Activated CD4-positive, CD25-positive, alpha-beta regulatory T cell (primary cell): Measurements from ENCODE around the gene OR13C2.
"Not testable (repeated sequence)": the region's sequence is repeated elsewhere in the genome, so short reads cannot be mapped to it uniquely, and the experiment has no call there.

Source experiments
- DNase-seq, 4 experiments: peaks; one replicate each; lab custom pipeline; 2025; lab: John Stamatoyannopoulos, UW

Gene OR13C2, protein sequence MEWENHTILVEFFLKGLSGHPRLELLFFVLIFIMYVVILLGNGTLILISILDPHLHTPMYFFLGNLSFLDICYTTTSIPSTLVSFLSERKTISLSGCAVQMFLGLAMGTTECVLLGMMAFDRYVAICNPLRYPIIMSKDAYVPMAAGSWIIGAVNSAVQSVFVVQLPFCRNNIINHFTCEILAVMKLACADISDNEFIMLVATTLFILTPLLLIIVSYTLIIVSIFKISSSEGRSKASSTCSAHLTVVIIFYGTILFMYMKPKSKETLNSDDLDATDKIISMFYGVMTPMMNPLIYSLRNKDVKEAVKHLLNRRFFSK

DNA sequence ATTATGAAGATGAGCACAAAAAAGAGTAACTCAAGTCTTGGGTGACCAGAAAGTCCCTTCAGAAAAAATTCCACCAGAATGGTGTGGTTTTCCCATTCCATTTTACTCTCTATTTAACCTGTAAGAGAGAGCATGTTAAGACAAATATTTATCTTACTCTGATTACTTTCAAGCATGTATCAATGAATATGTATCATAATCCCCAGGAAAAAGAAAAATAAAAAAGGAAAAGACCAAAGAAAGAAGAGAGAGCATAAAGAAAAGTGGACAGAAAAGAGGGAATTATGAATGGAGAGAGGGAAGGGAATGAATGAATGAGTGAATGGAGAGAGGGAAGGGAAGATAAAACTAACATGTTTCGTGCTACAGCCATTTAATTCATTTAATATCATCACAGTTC lies at the start of gene OR13C2:
Gene OR13C2 (minus strand): TSS at position 101 of the 400 bp plus-strand sequence. CDS start 0 bp downstream, at position 101.
- not testable (repeated sequence) for DNase-seq

DNA sequence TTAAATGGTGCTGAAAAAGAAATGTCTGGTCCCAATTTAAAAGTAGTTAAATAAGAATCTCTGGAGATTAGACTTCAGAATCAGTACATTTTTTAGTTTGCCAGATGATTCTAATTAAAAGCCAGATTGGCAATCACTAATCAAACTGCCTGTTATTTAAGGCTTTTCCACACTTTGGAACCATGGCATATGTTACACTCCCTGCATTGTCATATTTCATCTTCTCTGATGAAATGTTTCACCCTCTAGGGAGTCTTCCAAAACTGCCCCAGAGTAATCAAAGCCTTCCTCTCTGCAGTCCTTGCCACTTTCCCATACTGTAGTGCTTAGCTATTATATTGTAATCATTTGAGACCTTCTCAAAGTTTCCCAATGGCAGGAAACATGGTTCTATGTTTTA lies 30.0 kb upstream of the OR13C2 start:
- no peak for DNase-seq

DNA sequence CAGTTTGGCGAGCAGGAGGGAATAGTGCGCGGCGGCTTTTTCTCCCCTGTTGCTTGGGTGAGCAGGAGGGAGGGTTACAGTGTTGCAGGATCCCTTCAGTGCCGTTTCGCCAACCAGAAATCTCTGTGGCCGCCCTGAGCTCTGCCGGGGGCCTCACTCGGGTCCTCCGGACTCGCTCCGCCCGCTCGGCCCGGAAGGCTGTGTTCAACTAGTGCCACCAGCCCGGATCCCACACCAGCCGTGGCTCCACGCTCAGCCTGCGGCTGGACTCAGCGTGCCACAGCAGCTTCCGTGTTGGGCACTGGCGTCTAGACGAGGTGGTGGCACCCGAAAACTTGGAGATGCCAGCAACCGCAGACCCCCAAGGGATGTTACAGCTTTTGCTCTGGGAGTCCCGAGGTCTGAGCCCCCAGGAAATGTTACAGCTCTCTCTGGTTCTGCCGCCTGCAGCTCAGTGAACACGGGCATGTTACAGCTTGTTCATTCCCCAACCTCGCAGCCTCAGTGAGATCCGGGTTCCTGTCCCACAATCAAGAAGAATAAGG lies 28.6 kb upstream of the OR13C2 start:
- no peak for DNase-seq

DNA sequence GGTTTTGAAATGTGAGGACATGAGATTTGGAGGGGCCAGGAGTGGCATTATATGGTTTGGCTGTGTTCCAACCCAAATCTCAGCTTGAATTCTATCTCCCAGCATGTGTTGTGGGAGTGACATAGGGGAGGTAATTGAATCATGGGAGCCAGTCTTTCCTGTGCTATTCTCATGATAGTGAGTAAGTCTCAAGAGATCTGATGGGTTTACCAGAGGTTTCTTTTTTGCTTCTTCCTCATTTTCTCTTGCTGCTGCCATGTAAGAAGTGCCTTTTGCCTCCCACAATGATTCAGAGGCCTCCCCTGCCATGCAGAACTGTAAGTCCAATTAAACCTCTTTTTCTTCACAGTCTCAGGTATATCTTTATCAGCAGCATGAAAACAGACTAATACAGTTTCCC lies 20.5 kb upstream of the OR13C2 start:
- not testable (repeated sequence) for DNase-seq

DNA sequence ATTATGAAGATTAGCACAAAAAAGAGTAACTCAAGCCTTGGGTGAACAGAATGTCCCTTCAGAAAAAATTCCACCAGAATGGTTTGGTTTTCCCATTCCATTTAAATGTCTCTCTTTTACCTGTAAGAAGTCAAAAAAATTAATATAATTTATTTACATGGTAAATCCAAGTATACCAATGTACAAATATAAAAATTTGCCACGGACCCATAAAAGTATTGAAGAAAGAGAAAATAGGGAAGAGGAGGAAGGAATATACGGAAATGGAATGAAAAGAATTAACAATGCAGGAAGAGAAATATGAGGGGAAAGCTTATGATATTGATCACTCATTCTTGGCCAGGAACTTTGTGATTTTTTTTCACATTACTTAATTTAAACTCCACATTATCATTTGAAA lies 12.7 kb upstream of the OR13C2 start, which contains the start of gene OR13C9:
Gene OR13C9 (minus strand): TSS at position 101 of the 400 bp plus-strand sequence. CDS start 0 bp downstream, at position 101.
- no peak for DNase-seq

DNA sequence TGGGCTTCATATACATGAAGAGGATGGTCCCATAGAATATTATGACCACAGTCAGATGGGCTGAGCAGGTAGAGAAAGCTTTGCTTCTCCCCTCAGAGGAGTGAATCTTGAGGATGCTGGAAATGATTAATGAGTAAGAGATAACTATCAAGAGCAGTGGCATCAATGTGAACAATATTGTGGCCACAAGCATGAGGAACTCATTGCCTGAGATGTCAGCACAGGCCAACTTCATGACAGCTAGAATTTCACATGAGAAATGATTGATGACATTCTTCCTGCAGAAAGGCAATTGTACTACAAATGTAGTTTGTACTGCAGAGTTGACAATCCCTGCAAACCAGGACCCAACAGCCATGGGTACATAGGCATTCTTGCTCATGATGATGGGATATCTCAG lies 12.0 kb upstream of the OR13C2 start:
- DNase-seq: no peak

DNA sequence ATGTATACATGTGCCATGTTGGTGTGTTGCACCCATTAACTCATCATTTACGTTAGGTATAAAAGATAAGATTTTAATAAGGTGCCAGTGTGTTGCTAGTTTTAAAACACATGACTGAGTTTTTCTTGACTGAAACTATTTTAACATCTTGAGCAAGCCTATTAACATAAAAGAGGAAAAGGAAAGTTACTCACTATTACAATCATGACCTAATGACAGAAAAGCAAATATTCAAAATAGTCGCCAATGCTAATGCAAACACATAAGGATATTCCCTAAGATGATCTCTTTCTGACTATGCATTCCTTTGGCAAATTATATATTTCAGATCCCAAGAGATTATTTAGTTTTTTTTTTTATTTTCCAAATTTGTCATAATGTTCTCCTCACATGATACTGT lies 5.8 kb upstream of the OR13C2 start:
- no peak for DNase-seq

DNA sequence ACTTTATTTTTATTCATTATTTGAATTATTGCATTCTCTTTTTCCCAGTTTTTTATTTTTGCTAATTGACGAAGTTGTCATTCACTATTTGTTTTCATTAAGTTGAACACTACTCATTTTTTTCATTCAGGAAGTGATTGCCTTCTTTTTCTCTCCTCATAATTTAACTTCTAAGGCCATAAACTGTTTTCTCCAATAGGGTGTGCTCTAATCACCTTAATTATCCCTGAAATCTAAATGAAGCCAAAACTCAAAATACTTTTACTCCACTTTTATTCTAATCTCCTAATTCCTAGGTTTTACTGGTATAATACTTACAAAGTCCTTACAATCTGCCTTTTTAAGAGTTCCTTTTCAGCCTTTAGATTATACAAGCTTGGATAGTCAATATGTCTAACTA lies 2.9 kb upstream of the OR13C2 start:
- no peak for DNase-seq

DNA sequence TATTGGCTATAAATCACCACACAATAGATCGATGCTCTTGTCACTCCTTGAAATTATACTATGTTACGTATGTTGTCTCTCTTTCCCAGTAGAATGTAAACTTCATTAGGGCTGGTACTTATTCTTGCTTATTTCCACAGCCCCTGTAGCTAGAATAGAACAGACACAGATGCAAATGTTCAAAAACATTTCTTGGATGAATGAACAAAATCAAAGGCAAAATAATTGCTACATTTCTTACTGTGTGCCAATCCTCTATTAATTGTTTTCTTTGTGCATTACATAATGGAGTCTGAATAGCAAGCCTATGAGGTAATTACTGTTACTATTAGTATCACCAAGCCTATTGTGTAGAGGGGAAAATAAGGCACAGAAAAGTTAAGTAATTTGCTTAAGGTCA lies 725 bp upstream of the OR13C2 start:
- no peak for DNase-seq

DNA sequence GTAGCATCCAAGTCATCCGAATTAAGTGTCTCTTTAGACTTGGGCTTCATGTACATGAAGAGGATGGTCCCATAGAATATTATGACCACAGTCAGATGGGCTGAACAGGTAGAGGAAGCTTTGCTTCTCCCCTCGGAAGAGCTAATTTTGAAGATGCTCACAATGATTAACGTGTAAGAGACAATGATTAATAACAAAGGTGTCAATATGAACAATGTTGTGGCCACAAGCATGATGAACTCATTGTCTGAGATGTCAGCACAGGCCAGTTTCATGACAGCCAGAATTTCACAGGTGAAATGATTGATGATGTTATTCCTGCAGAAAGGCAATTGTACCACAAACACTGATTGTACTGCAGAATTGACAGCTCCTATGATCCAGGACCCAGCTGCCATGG lies 626 bp downstream of the OR13C2 start:
- no peak for DNase-seq

DNA sequence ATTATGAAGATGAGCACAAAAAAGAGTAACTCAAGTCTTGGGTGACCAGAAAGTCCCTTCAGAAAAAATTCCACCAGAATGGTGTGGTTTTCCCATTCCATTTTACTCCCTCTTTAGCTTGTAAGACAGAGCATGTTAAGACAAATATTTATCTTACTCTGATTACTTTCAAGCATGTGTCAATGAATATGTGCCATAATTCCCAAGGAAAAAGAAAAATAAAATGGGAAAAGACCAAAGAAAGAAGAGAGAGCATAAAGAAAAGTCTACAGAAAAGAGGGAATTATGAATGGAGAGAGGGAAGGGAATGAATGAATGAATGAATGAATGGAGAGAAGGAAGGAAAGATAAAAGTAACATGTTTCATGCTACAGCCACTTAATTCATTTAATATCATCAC lies 6.1 kb downstream of the OR13C2 start, which contains the start of gene OR13C5:
Gene OR13C5 (minus strand): TSS at position 101 of the 400 bp plus-strand sequence. CDS start 0 bp downstream, at position 101.
- not testable (repeated sequence) for DNase-seq

DNA sequence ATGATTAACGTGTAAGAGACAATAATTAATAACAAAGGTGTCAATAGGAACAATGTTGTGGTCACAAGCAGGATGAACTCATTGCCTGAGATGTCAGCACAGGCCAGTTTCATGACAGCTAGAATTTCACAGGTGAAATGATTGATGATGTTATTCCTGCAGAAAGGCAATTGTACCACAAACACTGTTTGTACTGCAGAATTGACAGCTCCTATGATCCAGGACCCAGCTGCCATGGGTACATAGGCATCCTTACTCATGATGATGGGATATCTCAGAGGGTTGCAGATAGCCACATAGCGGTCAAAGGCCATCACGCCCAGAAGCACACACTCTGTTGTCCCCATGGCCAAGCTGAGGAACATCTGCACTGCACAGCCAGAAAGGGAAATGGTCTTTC lies 6.7 kb downstream of the OR13C2 start:
- not testable (repeated sequence) for DNase-seq

DNA sequence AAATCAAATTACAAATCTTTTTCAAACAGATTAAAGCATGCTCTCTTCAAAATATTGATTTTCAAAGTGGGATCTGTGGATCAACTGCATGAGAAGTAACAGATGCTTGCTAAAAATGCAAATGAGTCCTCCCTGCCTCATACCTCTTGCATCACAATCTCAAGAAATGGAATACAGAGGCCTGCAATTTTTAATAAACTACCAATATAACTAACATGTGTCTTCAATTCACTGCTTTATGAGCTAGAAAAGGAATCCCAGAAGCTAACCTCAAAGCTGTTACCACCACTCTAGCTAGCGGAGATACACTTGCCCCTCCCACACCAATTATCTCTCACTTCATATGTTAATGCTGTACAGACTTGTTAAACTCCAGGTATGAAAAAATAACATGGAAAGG lies 15.8 kb downstream of the OR13C2 start:
- no peak for DNase-seq

DNA sequence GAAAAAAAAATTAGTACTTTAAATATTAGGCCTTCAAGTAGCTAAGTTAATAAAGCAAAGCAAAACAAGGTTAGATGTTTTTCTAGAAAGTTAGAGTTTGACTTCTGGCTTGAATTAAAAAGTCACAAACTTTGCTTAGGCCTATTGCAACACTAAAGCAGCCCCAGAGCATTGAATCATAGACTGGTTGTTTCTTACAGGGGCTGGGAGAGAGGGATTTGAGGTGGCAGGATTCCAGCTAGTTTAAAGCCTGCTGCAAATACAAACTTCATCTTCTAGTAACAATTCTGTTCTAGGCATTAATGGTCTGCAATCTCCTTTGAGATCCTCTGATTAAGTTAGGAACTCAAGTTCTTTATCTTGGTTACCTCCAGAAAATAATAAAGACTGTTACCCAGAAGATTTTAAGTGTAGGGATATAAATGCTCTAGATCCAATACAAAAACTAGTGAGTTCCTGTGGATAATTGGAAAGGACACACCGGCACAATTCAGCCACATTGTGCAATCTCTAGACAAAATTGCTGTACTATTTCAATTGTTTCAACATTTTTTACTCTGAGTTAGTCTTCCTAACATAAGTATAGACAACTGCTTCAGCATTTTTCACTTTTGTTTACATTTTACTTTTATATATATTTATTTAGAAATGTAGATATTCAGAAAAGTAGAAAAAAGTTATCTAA lies 18.8 kb downstream of the OR13C2 start:
- DNase-seq: no peak

DNA sequence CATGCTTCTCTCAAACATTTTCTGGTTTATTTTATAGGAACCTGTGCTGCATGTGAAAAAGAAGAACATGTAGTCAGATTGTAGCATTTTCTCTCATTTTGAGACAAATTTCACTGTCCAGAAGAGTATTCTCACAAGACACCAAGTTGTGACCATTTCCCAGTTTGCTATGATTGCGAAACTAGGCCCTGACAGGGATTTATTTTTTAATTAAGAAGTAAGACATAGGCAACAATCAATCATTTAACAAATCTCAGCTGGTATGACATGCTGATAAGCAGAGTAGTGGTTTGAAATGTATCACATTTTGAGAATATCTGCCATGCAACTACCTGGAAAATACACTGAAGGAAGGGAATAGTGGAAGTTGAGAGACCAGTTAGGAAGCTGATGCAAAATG lies 24.9 kb downstream of the OR13C2 start:
- no peak for DNase-seq

DNA sequence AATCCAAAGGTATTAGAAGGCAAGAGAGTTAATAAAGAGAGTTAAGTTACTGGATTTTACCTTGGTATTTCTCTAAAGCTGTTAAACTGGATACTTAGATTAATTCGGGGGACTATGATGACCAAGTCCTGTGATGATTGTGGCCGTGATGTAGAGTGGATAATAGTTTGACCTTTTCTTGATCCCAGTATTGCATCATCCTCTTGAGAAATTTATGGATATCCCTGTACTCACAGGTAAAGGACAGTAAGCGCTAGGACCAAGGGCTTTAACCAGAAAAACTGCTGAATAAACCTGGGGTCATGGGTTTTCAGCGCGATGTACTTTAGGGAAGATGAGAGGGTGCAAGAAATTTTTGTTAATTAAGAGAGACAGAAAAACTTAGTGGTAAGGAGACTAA lies 28.2 kb downstream of the OR13C2 start:
- no peak for DNase-seq

DNA sequence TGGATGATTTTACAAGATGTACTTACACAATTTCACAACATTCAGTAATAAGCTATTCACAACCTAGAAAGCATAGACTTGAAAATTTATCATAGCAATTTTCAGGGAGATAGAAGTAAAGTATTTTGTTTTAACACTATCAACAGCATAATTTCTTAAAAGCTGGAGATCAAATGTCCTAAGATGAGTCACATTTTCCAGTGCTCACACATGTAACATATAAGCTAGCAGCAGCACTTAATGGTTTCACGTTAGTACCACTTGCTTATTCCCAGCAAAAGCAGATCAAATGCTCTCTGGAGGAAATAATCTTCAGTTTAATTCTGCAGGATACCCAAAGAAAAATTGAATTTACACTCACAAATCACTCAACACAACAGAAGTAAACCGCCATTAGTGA lies 30.0 kb downstream of the OR13C2 start:
- DNase-seq: no peak

DNA sequence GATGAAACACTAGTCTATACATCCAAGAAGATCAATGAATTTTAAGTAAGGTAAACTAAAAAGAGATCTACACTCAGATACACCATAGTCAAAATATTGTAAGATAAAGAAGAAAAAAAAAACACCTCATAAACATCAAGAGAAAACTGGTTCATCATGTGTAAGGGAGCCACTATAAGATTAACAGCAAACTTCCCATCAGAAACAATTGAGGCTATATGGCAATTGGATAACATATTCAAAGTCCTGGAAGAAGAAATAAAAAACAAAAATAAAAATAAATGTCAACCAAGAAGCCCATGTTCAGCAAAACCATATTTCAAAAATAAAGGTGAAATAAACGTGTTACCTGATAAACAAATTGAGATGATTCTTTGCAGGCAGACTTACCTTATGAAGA lies 32.8 kb downstream of the OR13C2 start:
- no peak for DNase-seq

DNA sequence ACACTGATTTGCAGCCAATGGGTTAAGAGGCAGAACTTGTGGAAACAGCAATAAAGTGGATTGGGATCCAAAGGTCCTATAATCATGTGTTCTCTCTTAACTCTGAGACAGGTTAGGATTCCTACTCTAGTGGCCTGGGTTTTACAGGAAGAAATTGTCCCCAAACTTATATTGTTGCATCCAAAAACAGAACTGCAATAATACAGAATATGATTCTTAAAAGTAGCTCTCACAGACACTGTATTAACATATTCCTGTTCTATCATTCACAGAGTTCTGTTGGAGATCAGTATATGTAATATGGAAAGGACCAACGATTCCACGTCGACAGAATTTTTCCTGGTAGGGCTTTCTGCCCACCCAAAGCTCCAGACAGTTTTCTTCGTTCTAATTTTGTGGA lies 36.6 kb downstream of the OR13C2 start, which contains the start of gene OR13C8:
Gene OR13C8 (plus strand): TSS at position 301 of the 400 bp plus-strand sequence. CDS start 0 bp downstream, at position 301.
- no peak for DNase-seq

DNA sequence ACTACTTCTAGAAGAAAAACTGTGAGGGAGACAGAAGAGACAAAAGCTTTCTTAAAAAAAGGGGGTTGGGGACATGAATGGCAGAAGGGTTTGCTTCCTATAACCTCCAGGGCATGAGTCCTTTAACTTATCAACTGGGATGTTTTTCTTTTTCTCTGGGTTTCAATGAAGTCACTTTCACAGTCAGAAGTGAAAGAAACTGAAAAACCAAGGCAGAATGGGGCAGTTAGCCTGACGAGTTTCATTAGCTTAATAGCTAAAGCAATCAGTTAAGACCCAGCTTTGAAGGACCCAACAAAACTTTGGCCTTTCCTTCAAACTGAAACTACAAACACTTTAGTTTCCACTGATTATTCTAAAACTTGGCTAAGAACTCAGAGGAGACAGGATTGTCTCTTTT lies 41.1 kb downstream of the OR13C2 start:
- DNase-seq: no peak

DNA sequence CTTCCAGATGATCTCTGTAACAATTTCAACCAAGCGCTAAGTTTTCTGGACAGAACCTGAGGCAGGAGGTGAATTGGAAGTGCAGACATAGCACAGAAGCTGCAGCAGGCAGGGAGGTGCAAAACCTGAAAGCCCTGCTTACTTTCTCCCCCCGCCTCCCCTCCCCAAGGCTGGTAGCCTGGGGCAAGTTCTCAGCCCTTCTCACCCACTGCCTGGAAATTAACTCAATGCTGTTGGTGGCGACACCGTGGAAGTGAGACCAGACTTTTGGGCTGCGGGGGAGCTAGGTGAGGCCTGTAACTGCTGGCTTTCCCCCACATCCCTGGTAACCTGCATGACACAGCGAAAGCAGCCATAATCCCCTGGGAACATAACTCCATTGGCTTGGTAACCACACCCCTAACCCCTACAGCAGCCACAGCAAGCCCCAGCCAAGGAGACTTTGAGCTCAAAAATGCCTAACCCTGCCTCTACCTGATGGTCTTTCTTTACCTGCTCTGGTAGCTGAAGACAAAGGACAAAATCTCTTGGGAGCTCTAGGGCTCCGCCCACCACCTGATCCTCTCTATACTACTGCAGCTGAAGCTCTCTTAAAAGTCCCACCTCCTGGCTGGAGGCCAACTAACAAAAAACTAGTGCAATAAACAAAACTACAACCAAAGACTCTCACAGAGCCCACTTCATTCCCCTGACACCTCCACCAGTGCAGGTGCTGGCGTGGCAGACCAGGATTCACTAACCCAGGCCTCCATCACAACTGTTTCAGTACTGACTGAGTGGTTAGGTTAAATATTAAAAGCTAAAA lies 48.4 kb downstream of the OR13C2 start:
- DNase-seq: no peak

DNA sequence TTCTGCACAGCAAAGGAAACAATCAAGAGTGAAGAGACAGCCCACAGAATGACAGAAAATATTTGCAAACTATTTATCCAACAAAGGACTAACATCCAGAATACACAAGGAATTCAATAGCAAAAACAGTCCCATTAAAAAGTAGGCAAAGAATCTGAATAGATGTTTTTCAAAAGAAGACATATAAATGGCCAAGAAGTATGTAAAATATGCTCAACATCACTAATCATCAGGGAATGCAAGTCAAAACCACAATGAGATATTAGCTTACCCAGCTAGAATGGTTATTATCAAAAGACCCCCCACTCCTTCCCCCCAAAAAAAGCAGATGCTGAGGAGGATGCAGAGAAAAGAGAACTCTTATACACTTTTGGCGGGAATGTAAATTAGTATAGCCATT lies 49.9 kb downstream of the OR13C2 start:
- no peak for DNase-seq
